CD4-positive, alpha-beta T cell (primary cell): ENCODE data around the gene IL34. TPM values are rescaled to one million over a fixed set of nuclear protein-coding genes. Genes with fewer than 3 reads are reported as not detected.
A peak's percentile ranks its signal among the peaks of the same experiment; 100 is the strongest.

ENCODE experiments used
- ATAC-seq: fragments of 200-7000 bp; cut with Tn5 transposase; one replicate; pipeline ENCODE4 v1.10.0; 2022; ENCODE audit warnings: mild to moderate bottlenecking; ENCODE audit not compliant: poor library complexity
- CTCF ChIA-PET: fragments of 350-600 bp; sonication (Branson Sonifier 250); formaldehyde crosslinking; loops from one replicate; lab custom pipeline; 2021; ENCODE audit warnings: antibody characterized with exemption, inconsistent platforms; lab: Charles Lee
- POLR2A ChIA-PET: fragments of 350-600 bp; sonication (Branson Sonifier 250); formaldehyde crosslinking; loops from one replicate; lab custom pipeline; 2021; ENCODE audit warnings: antibody characterized with exemption, inconsistent platforms; lab: Charles Lee
- DNase-seq, 14 experiments: peaks; one replicate each; pipeline ENCODE4 v3.0.0-alpha.2; 2013 to 2020; ENCODE audit warnings: mixed read lengths in 2 of 14
- H3K27ac ChIP-seq, 2 donors: one replicate each; pipeline versions ENCODE4 v1.5.1 to v1.7.0; 2013; ENCODE audit warnings: low read length in 2 of 2, low read depth in 1 of 2, mild to moderate bottlenecking in 1 of 2
- H3K27me3 ChIP-seq, 2 experiments: 1 replicate in 1 of 2; 2 replicates in 1 of 2; pipeline versions ENCODE4 v1.6.1 to v1.7.0; 2013; ENCODE audit warnings: low read length in 2 of 2, control low read depth in 1 of 2, mild to moderate bottlenecking in 1 of 2, moderate library complexity in 1 of 2; ENCODE audit not compliant: insufficient read depth in 2 of 2, control insufficient read depth in 1 of 2
- H3K36me3 ChIP-seq: one replicate; pipeline ENCODE4 v1.6.1; 2013; ENCODE audit warnings: low read length, control low read depth; ENCODE audit not compliant: insufficient read depth
- H3K4me1 ChIP-seq: one replicate; pipeline ENCODE4 v1.6.1; 2013; ENCODE audit warnings: low read length, control low read depth; ENCODE audit not compliant: insufficient read depth
- H3K4me3 ChIP-seq: one replicate; pipeline ENCODE4 v1.5.1; 2013; ENCODE audit warnings: mild to moderate bottlenecking, low read length, moderate library complexity
- H3K9me3 ChIP-seq, 2 experiments: 1 replicate in 1 of 2; 2 replicates in 1 of 2; pipeline versions ENCODE4 v1.6.1 to v1.7.0; 2013; ENCODE audit warnings: low read length in 2 of 2, mild to moderate bottlenecking in 2 of 2, control low read depth in 1 of 2, moderate library complexity in 1 of 2; ENCODE audit not compliant: control insufficient read depth in 1 of 2, insufficient read depth in 1 of 2
- H3K27ac Mint-ChIP-seq: one replicate; pipeline ENCODE4 v1.8.0; 2020; ENCODE audit warnings: mixed read lengths
- H3K27me3 Mint-ChIP-seq: one replicate; pipeline ENCODE4 v1.8.0; 2021; ENCODE audit warnings: mixed read lengths
- H3K36me3 Mint-ChIP-seq: one replicate; pipeline ENCODE4 v1.8.0; 2021; ENCODE audit warnings: low read depth, mixed read lengths
- H3K4me1 Mint-ChIP-seq: one replicate; pipeline ENCODE4 v1.8.0; 2021; ENCODE audit warnings: low read depth, mixed read lengths
- H3K4me3 Mint-ChIP-seq: one replicate; pipeline ENCODE4 v1.8.0; 2020; ENCODE audit warnings: mild to moderate bottlenecking, mixed read lengths
- H3K9me3 Mint-ChIP-seq: one replicate; pipeline ENCODE4 v1.8.0; 2020; ENCODE audit warnings: mixed read lengths
- intact Hi-C, 2 experiments: fragments of 100-400 bp; cut with DNase I in 1 of 2; cut with micrococcal nuclease in 1 of 2; formaldehyde crosslinking; loops; one replicate each; pipeline versions ENCODE4 v1.15.1 to v1.9.0; 2023 to 2025; cut with DNase I, micrococcal nuclease
- total RNA-seq, 174 experiments: library from RNA in 2 of 174; stranded (reverse) in 2 of 174; gene quantifications; one replicate each; pipeline ENCODE4 v1.2.3 and lab custom pipeline; 2021 to 2026
- TF ChIP-seq, protein P1 (sequence below): fragments of 200-600 bp; IDR thresholded peaks from one replicate; pipeline ENCODE4 v1.8.0; 2022; ENCODE audit warnings: antibody characterized with exemption, mild to moderate bottlenecking

IL34 gene
- total RNA-seq, 2 experiments from 2014 or later: 0.84 to 0.88 TPM

DNA sequence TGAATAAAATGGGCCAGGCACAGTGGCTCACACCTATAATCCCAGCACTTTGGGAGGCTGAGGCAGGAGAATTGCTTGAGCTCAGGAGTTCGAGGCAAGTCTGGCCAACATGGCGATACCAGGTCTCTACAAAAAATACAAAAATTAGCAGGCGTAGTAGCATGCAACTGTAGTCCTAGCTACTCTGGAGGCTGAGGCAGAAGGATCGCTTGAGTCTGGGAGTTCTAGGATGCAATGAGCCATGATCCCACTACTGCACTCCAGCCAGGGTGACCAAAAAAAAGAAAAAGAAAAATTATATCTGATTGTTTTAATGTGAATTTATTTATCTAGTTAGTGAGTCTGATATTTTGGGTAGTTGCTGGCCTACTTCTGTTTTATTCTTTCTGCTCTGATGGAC, 7.0 kb downstream of the IL34 start:
- Mint-ChIP-seq H3K9me3 (no peaks in the 10 kb centered on the region), H3K27ac (no peak overlapping the region), H3K36me3 (no peaks in the 10 kb centered on the region), H3K27me3 (no peaks in the 10 kb centered on the region), H3K4me1 (peaks cover 4% of the 10 kb centered on the region), H3K4me3 (no peak overlapping the region)
- ChIA-PET CTCF (interaction anchor here (0.6 to 0.7 kb wide), 3 partner anchors 115 to 124 kb away, joined by 3 read pairs; no protein-coding TSS in a partner anchor), POLR2A (no interaction called here)
- ATAC-seq: no peak
- no peaks in the 10 kb centered on the region for H3K9me3 ChIP-seq
- no peaks in the 10 kb centered on the region for H3K36me3 ChIP-seq
- no peaks in the 10 kb centered on the region for H3K27me3 ChIP-seq
- H3K4me1 ChIP-seq: peaks cover 4% of the 10 kb centered on the region
- H3K4me3 ChIP-seq: no peak overlapping the region
- intact Hi-C loops: loop anchor here (1.0 to 10.0 kb wide), 8 partner anchors 118 to 1259 kb away; no protein-coding TSS in a partner anchor
- H3K27ac ChIP-seq: no peak overlapping the region
- TF ChIP-seq, protein P1, sequence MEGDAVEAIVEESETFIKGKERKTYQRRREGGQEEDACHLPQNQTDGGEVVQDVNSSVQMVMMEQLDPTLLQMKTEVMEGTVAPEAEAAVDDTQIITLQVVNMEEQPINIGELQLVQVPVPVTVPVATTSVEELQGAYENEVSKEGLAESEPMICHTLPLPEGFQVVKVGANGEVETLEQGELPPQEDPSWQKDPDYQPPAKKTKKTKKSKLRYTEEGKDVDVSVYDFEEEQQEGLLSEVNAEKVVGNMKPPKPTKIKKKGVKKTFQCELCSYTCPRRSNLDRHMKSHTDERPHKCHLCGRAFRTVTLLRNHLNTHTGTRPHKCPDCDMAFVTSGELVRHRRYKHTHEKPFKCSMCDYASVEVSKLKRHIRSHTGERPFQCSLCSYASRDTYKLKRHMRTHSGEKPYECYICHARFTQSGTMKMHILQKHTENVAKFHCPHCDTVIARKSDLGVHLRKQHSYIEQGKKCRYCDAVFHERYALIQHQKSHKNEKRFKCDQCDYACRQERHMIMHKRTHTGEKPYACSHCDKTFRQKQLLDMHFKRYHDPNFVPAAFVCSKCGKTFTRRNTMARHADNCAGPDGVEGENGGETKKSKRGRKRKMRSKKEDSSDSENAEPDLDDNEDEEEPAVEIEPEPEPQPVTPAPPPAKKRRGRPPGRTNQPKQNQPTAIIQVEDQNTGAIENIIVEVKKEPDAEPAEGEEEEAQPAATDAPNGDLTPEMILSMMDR: no peak
- no peak for DNase-seq

DNA sequence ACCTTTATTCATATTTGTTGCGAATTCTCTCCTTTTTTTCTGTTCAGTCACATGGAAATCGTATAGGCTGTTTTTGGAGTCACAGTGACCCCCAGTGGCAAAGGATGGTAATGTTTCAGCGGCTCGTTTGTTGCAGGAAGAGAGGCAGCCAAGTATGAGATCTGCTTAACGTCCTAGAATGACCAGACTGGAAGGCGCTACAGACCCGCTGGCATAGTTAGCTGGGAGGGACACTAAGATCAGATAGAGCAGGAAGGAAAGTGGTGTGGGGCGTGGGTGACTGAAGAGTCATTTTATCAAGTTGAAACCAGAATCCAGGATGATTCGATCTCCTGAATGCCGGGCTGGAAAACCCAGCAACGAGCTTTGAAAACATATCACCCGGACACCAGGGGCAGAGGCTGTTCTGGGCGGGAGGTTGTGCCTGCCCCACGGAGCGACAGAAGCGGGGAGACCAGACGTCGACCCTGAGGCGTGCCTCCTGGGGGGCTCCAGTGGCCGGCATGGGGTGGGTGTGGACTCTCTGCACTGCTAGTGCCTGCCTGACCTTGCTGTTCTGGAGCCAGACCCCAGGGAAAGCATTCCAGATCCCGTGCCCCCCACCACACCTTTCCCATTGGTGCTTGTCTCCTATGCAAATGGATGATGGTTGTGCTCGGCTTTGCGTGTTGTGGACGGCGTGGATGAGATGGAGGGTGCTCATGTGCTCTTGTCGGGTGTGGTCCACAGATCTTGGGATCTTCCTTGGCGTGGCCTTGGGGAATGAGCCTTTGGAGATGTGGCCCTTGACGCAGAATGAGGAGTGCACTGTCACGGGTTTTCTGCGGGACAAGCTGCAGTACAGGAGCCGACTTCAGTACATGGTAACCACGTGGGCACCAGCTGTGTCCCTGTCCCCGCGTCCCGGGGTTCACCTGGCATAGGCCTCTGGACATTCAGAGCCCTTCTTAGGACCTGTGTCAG, 7.7 kb downstream of the IL34 start:
- Histone ChIP-seq H3K4me3 (no peak overlapping the region), H3K36me3 (no peaks in the 10 kb centered on the region), H3K9me3 (no peaks in the 10 kb centered on the region), H3K4me1 (peaks cover 4% of the 10 kb centered on the region), H3K27ac (no peak overlapping the region), H3K27me3 (no peaks in the 10 kb centered on the region)
- Mint-ChIP-seq H3K36me3 (no peaks in the 10 kb centered on the region), H3K9me3 (no peaks in the 10 kb centered on the region), H3K27ac (no peak overlapping the region), H3K4me3 (no peak overlapping the region), H3K4me1 (peaks cover 4% of the 10 kb centered on the region), H3K27me3 (no peaks in the 10 kb centered on the region)
- CTCF ChIA-PET: interaction anchor here (0.6 to 0.7 kb wide), 4 partner anchors 114 to 124 kb away, joined by 3 read pairs; no protein-coding TSS in a partner anchor
- POLR2A ChIA-PET: no interaction called here
- intact Hi-C loops: loop anchor here (1.0 to 10.0 kb wide), 8 partner anchors 117 to 1259 kb away; no protein-coding TSS in a partner anchor
- peak; percentile 92 for ATAC-seq
- DNase-seq: peak; percentile 60 to 86 (median 78)
- TF ChIP-seq, protein P1: peak; percentile 88

DNA sequence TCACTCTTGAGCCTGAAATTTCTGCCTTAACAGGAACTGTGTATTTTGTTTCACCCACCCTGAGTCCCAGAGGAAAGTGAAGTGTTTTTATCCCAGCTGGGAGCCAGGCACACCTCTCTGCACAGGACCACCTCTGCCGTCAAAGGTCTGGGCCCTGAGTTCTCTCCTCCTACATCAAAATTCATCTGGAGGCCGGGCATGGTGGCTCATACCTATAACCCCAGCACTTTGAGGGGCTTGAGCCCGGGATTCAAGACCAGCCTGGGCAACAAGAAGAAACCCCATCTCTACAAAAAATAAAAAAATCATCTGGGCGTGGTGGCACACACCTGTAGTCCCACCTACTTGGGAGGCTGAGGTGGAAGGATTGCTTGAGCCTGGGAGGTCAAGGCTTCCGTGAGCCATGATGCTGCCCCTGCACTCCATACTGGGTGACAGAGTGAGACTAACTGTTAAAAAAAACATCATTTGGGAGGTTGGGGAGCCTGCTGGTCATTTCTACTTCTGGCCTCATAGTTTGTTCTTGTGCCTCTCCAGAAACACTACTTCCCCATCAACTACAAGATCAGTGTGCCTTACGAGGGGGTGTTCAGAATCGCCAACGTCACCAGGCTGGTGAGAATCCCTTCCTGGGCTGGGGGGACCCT, 9.8 kb downstream of the IL34 start:
- Histone ChIP-seq H3K27ac (no peak overlapping the region), H3K27me3 (no peaks in the 10 kb centered on the region), H3K4me1 (peaks cover 4% of the 10 kb centered on the region), H3K9me3 (no peaks in the 10 kb centered on the region), H3K36me3 (no peaks in the 10 kb centered on the region), H3K4me3 (no peak overlapping the region)
- no peaks in the 10 kb centered on the region for H3K9me3 Mint-ChIP-seq
- DNase-seq (no peak), ATAC-seq (no peak)
- H3K27me3 Mint-ChIP-seq: no peaks in the 10 kb centered on the region
- ChIA-PET POLR2A (no interaction called here), CTCF (no interaction called here)
- TF ChIP-seq, protein P1: no peak
- no peak overlapping the region for H3K4me3 Mint-ChIP-seq
- no peak overlapping the region for H3K27ac Mint-ChIP-seq
- no peaks in the 10 kb centered on the region for H3K36me3 Mint-ChIP-seq
- intact Hi-C loops: loop anchor here (10.0 kb wide), 2 partner anchors 491 to 1261 kb away; no protein-coding TSS in a partner anchor
- H3K4me1 Mint-ChIP-seq: peaks cover 4% of the 10 kb centered on the region
